GM12892 (cell line): ENCODE measurements around the gene SLC35F1.

Source experiments
- DNase-seq: peaks from one replicate; pipeline ENCODE4 v3.0.0; 2011; ENCODE audit not compliant: insufficient read length
- FAIRE-seq: peaks from 2 replicates; lab custom pipeline; 2011; peaks lifted over from hg19 to GRCh38; lab: Jason Lieb, UNC
- POLR2A ChIP-seq: IDR thresholded peaks from 2 replicates; pipeline ENCODE4 v1.6.1; 2011; ENCODE audit warnings: low read depth, low read length, control low read depth
- POLR2AphosphoS5 ChIP-seq: IDR thresholded peaks from 2 replicates; pipeline ENCODE4 v1.6.1; 2011; ENCODE audit warnings: low read depth, low read length, control low read depth
- TAF1 ChIP-seq: IDR thresholded peaks from 2 replicates; pipeline ENCODE4 v1.6.1; 2011; ENCODE audit warnings: low read depth, mild to moderate bottlenecking, control low read depth, low read length, borderline replicate concordance

SLC35F1 gene

DNA sequence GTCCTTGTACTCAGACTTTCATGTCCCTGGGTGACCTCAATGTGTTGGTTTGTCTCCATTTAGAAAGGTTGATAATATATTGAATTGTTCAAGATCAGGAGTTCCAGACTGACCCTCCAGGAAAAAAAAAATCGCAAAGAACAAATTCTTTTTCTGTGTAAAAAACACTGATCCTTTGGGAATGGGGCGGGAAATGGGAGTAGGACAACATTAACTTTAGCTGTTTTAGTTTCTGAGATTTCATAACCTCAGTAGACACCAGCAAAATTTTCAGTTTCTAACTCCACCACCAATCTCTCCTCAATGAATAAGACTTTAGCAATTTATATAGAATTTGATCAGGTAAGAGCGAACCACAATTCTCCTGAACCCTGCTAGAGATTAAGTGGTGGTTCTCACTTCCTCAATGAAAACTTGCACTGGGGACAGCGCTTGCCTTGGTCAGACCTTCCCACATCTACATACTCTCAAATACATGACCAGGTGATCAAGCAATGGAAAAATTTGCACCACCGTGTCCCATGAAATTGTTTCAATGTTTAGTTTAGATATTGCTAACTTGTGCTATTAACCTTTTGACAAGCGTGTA lies 409.8 kb downstream of the SLC35F1 start:
- no peak for DNase-seq
- FAIRE-seq: peak; percentile 9
- TF ChIP-seq POLR2A: no peak
- no peak for TF ChIP-seq TAF1
- no peak for TF ChIP-seq POLR2AphosphoS5

DNA sequence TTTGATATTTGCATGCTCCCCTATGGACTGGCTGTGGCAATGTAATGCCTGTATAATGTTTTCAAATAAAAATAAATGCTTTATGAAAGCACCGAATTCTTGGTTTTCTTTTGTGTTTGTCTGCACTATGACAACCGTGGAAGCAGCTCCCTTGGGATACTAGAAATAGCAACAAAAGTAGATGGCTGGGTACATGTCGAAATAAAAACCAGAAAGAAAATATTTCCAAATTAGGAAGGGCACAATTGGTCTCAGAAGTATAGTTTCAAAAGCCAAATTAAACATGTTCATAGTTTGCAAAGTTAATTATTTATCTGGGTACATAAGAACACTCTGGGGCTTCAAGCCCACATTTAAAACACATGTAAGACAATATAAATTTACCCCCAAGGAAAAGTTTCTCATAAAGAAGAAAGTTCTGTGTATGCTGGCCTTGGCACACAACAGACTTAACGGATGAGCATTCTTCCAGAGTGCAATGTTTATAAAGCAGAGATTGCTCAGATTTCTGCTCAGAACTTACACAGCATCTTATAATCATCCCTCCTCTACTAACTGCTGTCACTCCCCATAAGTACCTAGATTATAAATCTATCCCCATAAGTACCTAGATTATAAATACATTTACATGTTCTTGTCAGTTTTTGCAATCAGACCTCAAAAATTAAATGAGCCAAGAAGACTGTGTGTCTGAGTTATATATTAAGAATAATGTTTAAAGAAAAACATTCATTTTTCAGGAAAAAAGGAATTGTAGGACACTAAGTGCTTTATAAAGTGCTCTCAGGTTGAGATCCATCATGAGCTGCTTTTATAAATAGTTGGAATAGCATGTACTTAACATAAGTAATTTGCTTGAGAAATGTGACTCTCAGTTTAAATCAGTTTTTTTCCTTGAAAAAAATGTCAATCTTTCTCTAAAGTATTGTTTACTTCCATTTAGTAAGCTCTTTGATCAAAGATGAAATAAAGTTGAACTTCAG lies 410.8 kb downstream of the SLC35F1 start:
- DNase-seq: no peak
- no peak for TF ChIP-seq TAF1
- no peak for TF ChIP-seq POLR2A
- TF ChIP-seq POLR2AphosphoS5: no peak
- FAIRE-seq: no peak

DNA sequence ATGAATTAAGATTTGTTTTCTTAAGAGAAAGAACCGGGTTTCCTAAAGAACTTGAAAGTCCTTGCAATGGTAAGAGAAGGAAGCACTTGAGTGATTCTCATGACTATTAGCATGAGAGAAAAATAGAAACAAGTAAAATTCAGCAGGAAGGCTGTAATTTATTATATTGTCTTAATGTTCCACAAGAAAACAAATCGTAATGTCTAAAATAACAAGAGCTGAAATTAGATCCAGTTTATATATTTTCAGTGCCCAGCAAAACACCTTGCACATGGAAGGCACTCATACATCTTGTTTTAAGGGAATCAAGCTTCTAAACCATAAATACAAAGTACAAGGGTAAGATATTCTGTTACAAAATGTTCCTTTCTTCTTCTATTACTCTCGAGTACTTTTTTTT lies 411.6 kb downstream of the SLC35F1 start:
- TF ChIP-seq POLR2AphosphoS5: no peak
- TF ChIP-seq TAF1: no peak
- no peak for TF ChIP-seq POLR2A
- no peak for DNase-seq
- FAIRE-seq: no peak

DNA sequence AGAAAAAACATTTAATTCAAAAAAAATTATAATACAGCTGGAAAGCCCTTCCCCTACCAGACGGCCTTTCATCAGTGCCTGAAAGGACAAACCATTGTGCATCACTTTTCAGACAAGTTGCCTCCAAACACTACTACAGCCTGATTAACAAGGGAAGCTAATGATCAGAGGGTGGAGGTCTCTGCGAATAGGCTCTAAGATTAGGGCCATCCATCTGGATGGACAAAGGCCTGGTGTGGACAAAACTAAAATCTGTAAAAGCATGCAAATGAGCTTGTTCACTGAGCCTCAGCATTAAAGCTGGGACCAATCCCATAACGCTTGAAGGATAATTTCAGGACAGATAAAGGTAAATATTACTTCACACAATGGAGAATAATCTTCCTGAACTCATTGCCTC lies 412.4 kb downstream of the SLC35F1 start:
- DNase-seq: no peak
- FAIRE-seq: no peak
- TF ChIP-seq TAF1 (no peak), POLR2AphosphoS5 (no peak), POLR2A (no peak)

DNA sequence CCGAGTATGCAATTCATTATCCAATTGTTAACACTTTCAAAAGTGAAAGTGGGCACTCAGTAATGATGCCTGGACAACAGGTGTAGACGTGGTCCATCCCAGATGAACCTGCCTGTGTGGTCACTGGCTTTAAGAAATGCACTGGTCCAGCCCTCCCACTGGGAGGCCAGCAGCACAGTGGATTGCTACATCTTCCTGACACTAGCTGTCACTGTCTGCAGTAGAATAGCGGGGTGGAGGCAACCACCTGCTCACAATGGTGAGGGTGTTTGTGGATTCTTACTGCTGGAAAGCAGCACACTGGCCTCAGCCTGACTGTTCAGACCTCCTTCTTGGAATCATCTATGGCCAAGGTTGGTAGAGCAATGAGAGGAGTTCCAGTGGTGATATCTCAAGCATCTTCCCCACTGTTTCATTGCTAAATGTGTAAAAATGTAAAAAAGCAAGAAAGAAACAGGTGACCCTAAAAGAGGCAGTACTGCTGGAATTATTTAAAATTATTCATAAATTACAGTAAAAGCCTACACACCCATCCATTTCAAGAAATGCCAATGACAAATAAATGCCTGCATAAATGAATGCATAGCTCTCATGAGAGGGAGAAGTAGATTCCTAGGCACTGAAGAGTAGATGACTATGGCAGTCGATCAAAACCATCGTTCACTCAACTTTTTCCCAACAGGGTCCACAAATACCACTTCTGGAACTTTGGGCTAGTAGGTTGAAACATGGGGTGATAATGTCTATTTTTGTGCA lies 413.0 kb downstream of the SLC35F1 start:
- TF ChIP-seq POLR2A: no peak
- no peak for TF ChIP-seq POLR2AphosphoS5
- TF ChIP-seq TAF1: no peak
- FAIRE-seq (peak; percentile 58), DNase-seq (no peak)

DNA sequence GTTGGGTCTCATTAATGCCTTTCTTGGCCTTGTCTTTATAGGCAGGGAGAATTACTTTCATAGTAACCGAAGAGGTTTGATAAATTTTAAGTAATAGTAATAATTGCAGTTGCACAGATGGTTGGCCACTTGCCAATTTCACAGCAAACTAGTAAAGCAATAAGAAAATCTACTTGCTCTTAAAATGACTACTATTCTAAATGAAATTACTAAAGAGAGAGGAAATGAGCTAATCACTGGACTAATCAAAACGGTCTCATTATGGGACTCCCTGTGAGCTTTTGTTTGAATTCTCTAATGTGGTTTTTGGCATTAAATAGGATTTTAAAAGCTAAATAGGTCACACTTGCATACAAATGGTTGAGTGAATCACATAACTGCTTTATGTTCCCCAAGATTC lies 413.6 kb downstream of the SLC35F1 start:
- TF ChIP-seq TAF1 (no peak), POLR2A (no peak), POLR2AphosphoS5 (no peak)
- no peak for FAIRE-seq
- DNase-seq: no peak

DNA sequence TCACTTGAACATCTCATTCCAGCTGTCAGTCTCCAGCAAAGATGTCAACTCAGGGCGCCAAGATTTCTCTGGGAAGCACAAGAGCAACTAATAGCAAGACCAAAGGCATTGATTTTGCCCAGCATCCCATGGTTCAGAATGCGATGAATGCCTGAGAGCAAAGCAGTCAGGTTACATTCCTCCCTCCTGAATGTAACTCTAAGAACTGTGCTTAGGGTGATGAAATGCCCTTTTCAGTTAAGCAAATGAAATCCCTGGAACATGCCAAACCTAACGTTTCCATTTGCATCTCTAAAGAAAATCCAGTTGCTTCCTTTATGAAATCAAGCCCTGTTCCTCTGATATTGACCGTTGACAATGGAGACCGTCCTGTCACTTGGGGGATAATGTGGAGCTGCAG lies 417.1 kb downstream of the SLC35F1 start:
- FAIRE-seq (no peak), DNase-seq (no peak)
- TF ChIP-seq TAF1 (no peak), POLR2A (no peak), POLR2AphosphoS5 (no peak)

DNA sequence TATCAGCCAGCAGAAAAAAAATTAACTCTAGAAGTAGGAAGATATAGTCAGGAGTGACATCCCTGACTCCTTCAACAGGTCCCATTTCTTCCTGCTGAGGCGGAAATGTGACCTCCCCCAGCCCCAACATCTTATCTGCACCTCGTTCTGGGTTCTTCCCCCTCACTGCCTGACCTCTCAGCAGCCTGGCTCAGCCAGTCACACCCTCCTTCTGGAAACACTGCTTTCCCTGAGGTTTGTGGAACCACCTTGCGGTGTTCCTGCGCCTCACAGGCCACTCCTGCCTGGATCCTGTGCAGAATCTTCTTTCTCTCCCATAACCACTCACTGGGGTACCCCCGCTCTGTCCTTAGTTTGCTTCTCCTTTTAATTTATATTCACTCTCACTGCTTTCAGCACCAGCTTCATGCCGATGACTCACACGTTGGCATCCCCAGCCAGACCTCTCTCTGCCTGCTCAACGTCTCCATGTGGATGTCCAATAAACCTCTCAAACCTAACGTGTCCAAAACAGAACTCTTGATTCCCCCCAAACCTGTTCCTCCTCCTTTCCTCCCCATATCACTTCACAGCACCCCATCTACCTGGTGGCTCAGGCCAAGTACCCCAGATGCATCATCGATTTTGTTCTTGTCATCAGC lies 418.3 kb downstream of the SLC35F1 start:
- TF ChIP-seq POLR2A: no peak
- no peak for TF ChIP-seq TAF1
- no peak for TF ChIP-seq POLR2AphosphoS5
- FAIRE-seq (no peak), DNase-seq (no peak)

DNA sequence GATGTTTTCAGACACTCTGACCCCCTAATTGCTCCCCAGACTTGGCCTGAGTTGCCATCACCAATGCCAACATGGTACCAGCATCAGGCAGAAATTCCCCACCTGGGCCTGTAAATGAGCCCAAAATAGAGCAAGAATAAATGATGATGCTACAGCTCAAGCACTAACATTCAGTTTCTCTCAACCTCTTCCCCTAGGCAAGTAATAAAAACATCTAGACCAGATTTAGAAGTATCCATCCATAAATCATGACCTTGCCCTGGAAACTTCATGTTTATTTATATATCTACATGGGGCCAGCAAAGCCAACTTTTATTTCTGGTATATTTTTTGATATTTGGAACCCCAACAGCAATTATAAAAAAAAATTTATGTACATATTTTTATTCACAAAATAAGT lies 419.6 kb downstream of the SLC35F1 start:
- FAIRE-seq: no peak
- DNase-seq: no peak
- TF ChIP-seq TAF1 (no peak), POLR2A (no peak), POLR2AphosphoS5 (no peak)

DNA sequence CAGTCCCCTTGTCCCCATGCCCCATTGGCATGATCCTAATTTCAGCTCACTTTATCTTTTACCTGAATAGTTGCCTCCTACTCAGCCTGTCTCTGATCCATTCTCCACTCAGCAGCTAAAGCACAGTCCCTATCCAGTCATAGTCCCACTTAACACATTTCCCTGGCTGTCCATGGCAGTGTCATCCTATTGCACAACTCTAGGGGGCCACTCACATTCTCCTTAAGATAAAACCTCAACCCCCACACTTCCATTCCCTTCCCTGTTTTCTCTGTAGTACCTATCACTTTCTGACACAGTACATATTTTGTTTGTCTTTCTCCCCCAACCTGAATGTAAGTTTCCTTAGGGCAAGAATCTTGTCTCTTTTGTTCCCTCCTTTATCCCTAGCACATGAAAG lies 420.2 kb downstream of the SLC35F1 start:
- no peak for FAIRE-seq
- TF ChIP-seq POLR2AphosphoS5 (no peak), POLR2A (no peak), TAF1 (no peak)
- DNase-seq: no peak

DNA sequence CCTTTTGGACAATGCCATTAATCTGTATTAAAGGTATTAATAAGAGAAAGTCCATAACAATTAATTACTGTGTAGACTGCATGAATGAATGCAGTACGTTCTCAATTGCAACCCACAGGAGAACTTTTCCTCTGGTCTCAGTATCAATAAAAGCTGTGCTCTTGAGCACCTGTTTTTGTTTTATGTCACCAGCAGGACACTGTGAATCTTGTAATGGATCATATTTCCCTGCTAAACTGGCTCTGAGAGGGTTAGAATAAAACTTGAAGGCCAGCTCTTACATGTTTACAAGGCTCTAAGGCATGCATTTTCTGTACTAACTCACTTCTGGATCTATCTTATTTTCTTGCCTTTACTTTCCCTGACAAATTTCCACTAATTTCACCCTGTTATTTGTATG lies 426.7 kb downstream of the SLC35F1 start:
- DNase-seq (no peak), FAIRE-seq (no peak)
- TF ChIP-seq TAF1 (no peak), POLR2AphosphoS5 (no peak), POLR2A (no peak)
